Brain microvascular endothelial cell (primary cell): Measurements from ENCODE around the gene C20orf202.
"Not testable (repeated sequence)": the region's sequence is repeated elsewhere in the genome, so short reads cannot be mapped to it uniquely, and the experiment has no call there.

Experiments
- DNase-seq: peaks from one replicate; pipeline ENCODE4 v3.0.0-alpha.2; 2020
- H3K27ac ChIP-seq: fragments of 250-450 bp; sonication (Bioruptor Pico); 2 replicates; pipeline ENCODE4 v1.5.1; 2020; ENCODE audit warnings: mild to moderate bottlenecking, moderate library complexity
- H3K27me3 ChIP-seq: fragments of 250-450 bp; sonication (Bioruptor Pico); replicated peaks from 2 replicates; pipeline ENCODE4 v1.5.1; 2020; ENCODE audit warnings: mild to moderate bottlenecking
- H3K36me3 ChIP-seq: fragments of 250-450 bp; sonication (Bioruptor Pico); replicated peaks from 2 replicates; pipeline ENCODE4 v1.5.1; 2020; ENCODE audit warnings: mild to moderate bottlenecking
- H3K4me3 ChIP-seq: 2 replicates; pipeline ENCODE4 v1.5.1; 2011; ENCODE audit warnings: low read depth, mild to moderate bottlenecking, control low read depth, low read length, moderate library complexity
- in situ Hi-C: cut with HindIII; loops from 2 replicates; pipeline ENCODE4 v1.10.0; 2017; ENCODE audit warnings: low sequenced_read_pairs, low pct_ligation_motif_present
- TF ChIP-seq, protein P1 (sequence below): IDR thresholded peaks from 2 replicates; pipeline ENCODE4 v1.5.1; 2011; ENCODE audit warnings: low read depth, mild to moderate bottlenecking, moderate library complexity, low read length, control low read depth, inconsistent platforms; ENCODE audit errors: missing control alignments

Gene C20orf202

DNA sequence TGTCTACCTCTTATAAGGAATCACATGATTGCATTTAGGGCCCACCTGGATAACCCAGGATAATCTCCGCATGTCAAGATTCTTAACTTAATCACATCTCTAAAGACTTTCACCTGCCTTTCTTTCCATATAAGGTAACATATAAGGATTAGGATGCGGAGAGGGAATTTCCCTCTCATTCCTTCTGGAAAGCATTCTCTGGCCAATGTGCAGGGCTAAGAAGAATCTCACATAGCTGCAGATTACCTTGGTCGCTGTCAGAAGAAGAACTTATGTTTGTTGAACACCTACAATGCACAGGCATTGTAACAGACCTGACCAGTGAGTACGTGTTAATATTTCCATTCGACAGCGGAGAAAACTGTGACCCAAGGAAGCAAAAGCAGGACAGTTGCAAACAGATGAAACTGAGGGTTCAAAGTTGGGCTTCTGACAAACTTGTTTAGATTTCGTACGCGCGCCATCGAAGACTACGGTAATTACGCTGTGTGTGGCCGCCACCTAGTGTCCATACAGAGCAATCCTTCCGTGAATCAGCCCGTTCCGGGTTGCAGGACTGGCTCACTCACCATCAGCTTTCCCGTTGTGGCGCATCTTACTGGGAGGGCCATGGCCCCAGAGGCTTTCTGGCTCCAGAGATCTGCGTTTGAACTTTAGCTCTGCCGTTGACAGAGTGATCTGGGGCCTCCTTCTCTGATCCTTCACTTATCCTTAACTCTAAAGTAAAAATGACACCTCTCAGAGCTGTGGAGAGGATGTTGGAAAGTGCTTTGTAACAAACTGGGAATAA, 9.5 kb downstream of the C20orf202 start:
- H3K36me3 ChIP-seq, result no peaks in the 10 kb centered on the region
- no peak overlapping the region for H3K4me3 ChIP-seq
- in situ Hi-C loops, result no loop called here
- no peak overlapping the region for H3K27ac ChIP-seq
- H3K27me3 ChIP-seq, result peaks cover 12% of the 10 kb centered on the region
- TF ChIP-seq, protein P1, sequence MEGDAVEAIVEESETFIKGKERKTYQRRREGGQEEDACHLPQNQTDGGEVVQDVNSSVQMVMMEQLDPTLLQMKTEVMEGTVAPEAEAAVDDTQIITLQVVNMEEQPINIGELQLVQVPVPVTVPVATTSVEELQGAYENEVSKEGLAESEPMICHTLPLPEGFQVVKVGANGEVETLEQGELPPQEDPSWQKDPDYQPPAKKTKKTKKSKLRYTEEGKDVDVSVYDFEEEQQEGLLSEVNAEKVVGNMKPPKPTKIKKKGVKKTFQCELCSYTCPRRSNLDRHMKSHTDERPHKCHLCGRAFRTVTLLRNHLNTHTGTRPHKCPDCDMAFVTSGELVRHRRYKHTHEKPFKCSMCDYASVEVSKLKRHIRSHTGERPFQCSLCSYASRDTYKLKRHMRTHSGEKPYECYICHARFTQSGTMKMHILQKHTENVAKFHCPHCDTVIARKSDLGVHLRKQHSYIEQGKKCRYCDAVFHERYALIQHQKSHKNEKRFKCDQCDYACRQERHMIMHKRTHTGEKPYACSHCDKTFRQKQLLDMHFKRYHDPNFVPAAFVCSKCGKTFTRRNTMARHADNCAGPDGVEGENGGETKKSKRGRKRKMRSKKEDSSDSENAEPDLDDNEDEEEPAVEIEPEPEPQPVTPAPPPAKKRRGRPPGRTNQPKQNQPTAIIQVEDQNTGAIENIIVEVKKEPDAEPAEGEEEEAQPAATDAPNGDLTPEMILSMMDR, result peak; percentile 90
- DNase-seq, result peak; percentile 68

DNA sequence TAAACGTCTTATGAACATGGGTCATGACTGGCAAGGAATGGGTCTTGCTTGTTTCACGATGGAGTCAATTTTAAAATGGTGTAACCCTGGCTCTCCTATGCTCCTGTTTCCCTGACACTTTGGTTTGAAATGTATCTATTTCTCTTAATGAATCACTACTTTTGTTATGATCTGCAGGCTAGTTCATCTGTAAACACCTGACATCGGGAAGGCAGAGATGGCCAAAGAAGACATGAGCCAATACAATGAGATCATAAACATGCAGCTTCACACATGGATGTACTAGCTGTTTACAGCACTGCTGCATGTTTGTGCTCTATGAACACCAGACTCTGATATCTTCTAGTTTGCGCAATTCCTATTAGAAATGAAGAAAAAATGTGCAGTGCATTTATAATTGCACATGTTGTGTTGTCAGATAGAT, 11.6 kb downstream of the C20orf202 start:
- in situ Hi-C loops, result no loop called here
- Histone ChIP-seq H3K27me3 (peaks cover 11% of the 10 kb centered on the region), H3K36me3 (no peaks in the 10 kb centered on the region), H3K27ac (no peak overlapping the region), H3K4me3 (no peak overlapping the region)
- DNase-seq, result no peak
- TF ChIP-seq, protein P1, result no peak

DNA sequence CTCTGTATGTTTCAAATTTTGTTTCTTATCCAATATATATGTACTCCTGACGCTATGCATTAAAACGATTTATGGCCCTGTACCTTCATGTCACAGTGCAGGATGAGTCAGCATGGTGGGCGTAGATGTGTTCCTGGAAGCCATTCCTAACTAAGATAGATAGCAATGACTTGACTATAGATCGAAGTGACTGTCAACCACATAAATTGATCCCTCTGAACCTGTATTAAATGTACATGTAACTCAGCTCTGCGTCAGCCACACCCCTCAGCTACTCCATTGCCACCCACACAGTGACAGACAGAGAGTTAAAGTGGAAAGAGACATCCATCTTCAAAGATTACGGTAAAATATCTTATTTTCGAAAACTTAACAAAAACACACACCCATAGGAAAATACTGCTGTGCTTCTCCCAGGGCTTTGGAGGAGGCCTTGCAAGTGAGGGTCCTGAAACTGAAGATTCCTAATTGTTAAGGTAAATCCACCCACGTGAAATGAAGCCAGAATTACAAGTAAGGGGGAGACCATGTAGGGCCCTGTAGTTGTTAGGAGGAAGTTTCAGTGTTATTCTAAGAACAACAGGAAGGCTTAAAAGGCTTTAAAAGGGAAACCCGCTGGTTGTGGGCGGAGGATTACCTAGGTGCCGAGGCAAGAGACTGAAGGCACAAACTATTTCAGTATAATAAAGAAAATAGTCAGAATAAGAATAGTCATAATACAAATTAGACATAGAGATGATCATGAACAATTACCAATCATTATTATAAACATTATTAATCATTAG, 12.3 kb downstream of the C20orf202 start:
- Histone ChIP-seq H3K36me3 (no peaks in the 10 kb centered on the region), H3K27ac (no peak overlapping the region), H3K4me3 (no peak overlapping the region), H3K27me3 (peaks cover 8% of the 10 kb centered on the region)
- DNase-seq, result no peak
- in situ Hi-C loops, result no loop called here
- TF ChIP-seq, protein P1, result no peak

DNA sequence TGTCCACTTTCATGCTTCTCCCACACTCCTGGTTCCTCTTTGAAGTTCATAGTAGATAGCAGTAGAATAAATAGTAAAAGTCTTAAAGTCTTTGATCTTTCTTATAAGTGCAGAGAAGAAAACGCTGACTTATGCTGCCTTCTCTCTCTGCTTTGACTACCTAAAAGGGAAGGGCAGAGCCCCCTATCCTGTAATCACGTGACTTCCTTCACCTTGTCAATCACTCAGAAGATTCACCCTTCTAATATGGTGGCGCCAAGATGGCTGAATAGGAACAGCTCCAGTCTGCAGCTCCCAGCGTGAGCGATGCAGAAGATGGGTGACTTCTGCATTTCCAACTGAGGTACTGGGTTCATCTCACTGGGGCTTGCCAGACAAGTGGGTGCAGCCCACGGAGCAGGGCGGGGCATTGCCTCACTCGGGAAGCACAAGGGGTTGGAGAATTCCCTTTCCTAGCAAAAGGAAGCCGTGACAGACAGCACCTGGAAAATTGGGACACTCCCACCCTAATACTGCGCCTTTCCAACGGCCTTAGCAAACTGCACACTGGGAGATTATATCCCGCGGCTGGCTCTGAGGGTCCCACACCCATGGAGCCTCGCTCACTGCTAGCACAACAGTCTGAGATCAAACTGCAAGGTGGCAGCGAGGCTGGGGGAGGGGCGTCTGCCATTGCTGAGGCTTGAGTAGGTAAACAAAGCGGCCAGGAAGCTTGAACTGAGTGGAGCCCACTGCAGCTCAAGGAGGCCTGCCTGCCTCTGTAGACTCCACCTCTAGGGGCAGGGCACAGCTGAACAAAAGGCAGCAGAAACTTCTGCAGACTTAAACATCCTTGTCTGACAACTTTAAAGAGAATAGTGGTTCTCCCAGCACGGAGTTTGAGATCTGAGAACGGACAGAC, 13.5 kb downstream of the C20orf202 start:
- DNase-seq, H3K27me3 ChIP-seq, H3K36me3 ChIP-seq, in situ Hi-C loops, H3K4me3 ChIP-seq, H3K27ac ChIP-seq: not testable (repeated sequence)

DNA sequence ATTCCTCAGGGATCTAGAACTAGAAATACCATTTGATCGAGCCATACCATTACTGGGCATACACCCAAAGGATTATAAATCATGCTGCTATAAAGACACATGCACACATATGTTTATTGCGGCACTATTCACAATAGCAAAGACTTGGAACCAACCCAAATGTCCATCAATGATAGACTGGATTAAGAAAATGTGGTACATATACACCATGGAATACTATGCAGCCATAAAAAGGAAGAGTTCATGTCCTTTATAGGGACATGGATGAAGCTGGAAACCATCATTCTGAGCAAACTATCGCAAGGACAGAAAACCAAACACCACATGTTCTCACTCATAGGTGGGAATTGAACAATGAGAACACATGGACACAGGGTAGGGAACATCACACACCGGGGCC, 19.5 kb downstream of the C20orf202 start:
- in situ Hi-C loops, H3K27me3 ChIP-seq, DNase-seq, H3K4me3 ChIP-seq, H3K36me3 ChIP-seq, H3K27ac ChIP-seq: not testable (repeated sequence)

DNA sequence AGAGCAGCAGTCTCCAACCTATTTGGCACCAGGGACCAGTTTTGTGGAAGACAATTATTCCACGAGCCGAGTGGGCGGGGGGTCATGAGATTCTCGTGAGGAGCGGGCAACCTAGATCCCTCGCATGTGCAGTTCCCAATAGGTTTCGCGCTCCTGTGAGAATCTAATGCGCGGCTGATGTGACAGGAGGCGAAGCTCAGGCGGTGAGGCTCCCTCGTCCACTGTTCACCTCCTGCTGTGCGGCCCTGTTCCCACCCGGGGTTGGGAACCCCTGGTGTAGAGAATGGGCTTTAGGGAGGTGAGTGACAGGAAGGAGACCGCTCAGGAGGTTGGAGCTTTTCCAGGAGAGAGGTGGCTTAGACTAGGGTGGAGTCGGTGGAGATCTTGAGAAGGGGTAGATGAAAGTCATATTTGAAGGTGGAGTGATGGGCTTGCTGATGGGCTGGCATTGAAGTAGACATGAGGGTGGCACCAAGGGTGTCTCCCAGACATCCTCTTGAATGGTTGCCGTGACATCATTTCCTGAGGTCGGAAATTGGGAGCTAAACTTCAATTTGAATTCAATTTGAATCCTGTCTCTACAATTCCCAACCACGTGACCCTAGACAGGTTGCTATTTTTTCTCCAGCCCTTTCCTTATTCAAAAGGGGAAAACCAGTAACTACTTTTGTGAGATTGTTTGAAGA, 21.1 kb downstream of the C20orf202 start:
- TF ChIP-seq, protein P1, result no peak
- DNase-seq, result no peak
- H3K27ac ChIP-seq, result no peak overlapping the region
- H3K36me3 ChIP-seq, result no peaks in the 10 kb centered on the region
- peaks cover 3% of the 10 kb centered on the region for H3K27me3 ChIP-seq
- no peak overlapping the region for H3K4me3 ChIP-seq
- in situ Hi-C loops, result no loop called here
